HG03039 (cell line): ENCODE measurements around the gene CHST10.

ENCODE experiments used
- ATAC-seq: cut with Tn5 transposase; IDR thresholded peaks from one replicate; pipeline ENCODE4 v1.9.1; 2021; ENCODE audit warnings: mild to moderate bottlenecking, moderate library complexity; ENCODE audit not compliant: unreplicated experiment

Gene CHST10

GRCh38 chr2:100417711-100418124, 250 bp upstream of the CHST10 start:
- ATAC-seq = no peak

- ATAC-seq = no peak
These were observed 1.0 kb downstream of the CHST10 start for GRCh38 chr2:100416397-100416934.

- no peak for ATAC-seq
These were observed 3.9 kb downstream of the CHST10 start for GRCh38 chr2:100413571-100413970.

DNA sequence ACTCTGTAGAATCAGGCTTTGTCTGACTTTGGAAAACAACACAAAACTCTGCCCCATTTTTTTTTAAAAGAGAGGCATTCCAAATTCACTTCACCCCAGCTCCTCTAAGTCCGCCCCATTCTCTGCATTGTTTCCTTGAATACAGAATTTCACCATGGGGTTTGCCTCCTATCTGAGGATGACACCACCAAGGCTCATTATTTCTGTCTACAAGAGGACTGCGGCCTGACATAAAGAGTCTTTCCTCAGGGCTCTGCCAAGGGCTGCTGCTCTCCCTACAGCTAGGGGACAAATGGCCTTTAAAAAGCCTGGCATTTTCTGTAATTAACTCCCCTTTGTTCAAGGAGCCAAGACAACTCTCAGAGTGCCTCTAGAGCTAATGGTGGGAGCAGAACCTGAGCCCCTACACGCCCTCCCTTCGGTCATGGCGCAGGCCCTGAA, 4.6 kb downstream of the CHST10 start:
- ATAC-seq = no peak

DNA sequence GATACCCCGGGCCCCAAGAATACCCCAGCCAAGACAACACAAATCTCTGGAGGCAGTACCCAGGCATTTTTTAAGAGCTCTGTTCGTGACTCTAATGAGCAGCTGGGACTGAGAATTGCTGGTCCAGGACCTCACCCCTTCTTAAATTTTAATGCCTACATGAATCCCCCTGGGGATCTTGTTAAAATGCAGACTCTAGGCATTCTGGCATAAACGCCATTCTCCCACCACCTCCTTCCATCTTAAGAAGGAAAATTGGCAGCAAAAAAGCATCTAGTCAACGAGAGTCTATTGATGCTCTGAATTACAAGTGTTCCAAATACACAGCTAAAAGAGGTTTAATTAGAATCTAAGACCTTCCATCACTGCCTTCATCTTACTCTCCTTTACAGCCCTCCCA, 5.0 kb downstream of the CHST10 start:
- ATAC-seq = no peak

DNA sequence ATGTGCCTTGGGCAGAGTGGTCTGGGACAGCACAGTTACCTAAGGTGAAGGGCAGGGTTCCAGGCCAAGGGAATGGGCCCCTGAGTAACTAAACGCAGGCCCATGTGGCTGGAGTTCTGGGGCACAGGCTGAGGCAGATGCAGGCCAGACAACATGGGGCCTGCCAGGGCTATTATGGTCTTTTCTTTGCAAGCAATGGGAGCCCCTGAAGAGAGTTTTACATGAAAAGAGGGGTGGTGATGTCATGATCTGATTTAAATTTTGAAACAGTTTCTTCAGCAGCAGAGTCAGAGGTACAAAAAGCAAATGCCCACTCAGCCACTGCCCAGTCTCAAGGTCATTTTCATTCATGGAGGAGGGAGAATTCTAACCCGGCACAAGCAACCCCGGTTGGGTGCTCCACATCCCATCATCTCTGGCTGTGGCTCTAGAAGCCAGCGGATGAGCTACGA, 5.6 kb downstream of the CHST10 start:
- no peak for ATAC-seq

DNA sequence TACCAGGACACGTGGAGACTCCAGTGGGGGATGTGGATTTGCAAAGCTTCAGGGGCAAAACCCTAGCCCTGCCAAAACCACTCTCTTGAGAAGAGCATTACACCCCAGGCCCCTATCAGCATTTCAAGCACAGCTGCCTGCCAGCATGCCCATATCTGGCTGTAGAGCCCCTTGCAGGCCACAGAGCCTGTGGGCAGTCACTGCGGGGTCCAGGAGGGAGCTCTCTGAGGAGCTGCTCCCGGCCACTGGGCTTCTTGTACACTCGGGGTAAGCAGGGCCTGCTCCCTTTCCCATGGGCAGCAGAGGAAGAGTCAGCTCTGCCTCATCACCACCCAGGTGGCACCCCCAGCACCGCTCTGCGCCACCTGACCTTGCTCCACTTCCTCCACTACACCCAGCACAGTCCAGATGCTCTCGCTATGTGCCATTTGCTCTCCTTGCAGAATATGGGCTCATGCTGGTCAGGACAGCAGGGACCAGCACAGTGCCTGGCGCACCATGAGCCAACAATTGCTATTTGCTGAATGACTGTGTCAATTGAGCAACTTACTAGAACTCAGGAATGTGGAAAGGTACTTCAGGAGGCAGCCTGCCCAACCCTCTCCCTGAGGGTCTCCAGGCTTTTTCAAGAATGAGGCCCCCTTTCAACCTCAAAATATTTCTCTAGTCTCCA, 7.4 kb downstream of the CHST10 start:
- ATAC-seq = no peak

DNA sequence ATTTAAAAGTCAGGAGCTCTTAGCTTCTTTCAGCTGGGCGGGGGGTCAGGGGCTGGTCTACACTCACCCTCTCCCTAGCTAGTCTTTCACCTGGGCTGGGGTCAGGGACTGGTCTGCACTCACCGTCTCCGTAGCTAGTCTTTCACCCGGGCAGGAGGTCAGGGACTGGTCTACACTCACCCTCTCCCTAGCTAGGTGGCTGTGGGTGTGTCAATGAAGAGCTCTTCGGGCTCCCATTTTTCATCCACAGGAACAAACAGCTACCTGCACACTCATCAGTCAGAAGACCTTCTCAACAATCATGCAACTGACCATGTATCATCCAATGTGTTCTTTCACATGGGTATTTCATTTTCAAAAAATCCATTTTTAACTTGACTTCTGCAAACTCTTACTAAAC, 8.0 kb downstream of the CHST10 start:
- ATAC-seq = no peak

- ATAC-seq = no peak
These were observed 8.5 kb downstream of the CHST10 start for GRCh38 chr2:100408941-100409340.

GRCh38 chr2:100408104-100408503, 9.4 kb downstream of the CHST10 start:
- ATAC-seq = no peak

DNA sequence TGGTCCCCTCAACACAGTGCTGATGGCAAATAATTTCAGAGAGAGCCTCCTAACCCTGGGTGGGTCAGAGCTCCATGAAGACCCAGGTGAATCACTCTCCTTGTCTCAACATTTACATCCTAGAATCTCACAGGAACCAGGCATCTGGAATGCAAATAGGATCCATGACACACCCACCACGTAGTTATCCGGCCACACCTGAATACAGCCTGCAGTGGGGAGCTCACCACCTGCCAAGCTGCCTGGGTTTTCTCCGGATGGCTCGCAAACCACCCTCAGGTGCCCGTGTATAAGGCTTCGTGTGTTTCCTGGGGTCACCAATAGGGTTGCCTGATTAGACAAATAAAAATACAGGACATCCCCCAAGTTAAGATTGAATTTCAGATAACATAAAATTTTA, 9.9 kb downstream of the CHST10 start:
- no peak for ATAC-seq

DNA sequence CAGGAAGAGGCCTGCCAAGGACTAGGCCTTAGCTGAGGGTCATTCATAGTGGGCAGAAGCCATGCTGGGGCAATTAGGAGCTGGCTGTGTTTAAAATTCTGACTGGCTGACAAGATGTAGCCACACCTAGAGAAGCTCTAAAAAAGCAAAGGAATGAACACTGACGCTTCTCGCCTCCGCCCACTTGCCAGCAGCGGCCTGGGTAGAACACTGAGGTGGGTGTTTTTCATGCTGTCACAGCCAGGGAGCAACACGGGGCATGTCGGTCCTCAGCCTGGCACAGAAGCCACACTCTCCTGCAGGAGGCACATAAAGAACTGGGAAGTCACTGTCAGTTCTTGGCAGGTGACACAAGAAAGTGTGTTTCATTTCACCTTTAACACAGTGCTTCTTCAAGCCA, 10.4 kb downstream of the CHST10 start:
- no peak for ATAC-seq

DNA sequence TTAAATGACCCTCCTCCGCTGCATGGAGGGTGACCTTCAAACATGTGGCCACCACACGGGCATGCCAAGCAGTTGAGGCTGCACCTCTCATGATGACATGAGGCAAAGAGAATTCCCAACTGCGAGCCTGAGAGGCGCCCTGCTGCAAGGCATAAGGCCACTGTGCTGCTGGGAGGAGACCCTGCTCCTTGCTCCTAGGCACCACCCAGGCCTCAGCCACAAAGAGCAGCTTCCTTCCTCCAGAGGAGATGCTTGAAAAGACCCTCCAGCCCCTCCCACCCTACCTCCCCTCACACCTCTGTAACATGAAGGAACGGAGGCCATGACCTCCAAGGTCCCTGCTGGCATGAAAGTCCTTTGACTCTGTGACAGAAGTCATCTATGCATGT, 11.4 kb downstream of the CHST10 start:
- ATAC-seq = no peak

GRCh38 chr2:100405403-100406119, 11.9 kb downstream of the CHST10 start:
- ATAC-seq = no peak

DNA sequence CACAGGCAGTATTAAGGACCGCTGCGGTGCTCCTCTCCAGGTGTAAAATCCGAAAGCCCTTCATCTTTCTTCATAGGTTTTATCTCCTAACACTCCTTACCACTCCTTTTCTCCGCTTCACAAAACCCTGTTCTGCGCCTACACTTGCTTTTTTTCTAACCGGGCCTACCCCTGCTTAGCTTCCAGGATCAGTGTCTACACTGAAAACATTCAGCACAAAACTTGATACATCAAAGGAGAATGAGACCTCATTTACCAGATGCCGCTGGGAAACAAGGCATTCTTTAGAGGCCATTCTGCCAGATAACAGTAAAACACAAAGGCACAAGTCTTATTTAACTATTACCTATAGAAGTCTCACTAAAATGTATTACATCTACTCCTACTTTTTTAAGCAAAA, 13.1 kb downstream of the CHST10 start:
- no peak for ATAC-seq

DNA sequence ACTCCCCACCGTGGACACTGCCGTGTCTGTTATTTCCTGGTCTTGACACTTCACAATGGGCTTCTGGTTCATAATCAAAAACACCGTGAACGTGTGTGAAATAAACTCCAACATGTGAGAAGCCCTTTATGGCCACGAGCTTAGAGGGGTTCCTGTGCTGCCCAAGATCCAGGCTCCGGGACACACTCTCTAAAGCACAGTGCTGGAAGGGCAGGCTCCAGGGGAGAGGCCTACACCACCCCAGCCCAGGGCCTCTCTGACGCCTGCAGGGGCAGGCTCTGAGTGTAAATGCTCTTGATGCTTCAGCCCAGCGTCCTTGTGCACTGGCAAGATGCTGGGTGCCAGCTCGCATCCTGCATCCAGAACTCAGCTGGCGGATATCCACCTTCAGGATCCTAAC, 13.7 kb downstream of the CHST10 start:
- no peak for ATAC-seq

- ATAC-seq = no peak
These were observed 16.2 kb downstream of the CHST10 start for GRCh38 chr2:100401268-100401667.

DNA sequence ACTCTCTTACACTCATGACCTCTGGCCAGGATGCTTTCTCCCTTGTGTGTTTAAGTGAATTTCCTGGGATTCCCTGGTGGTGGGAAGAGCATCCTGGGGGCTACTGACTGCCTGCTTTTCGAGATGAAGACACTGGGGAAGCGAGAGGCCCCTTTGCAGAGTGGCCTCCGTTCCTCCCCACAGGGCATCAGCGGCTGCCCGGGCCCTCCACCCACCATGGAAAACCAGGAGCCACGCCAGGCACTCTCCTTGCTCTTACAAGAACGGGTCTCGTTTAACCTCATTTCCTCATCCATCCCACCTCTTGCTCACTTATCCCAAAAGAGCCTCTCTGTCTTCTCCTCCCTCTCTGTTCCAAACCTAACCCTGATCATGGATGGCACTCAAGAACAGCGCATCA, 17.8 kb downstream of the CHST10 start:
- no peak for ATAC-seq

- ATAC-seq = no peak
These were observed 19.5 kb downstream of the CHST10 start for GRCh38 chr2:100397976-100398375.

GRCh38 chr2:100397118-100397860, 20.2 kb downstream of the CHST10 start:
- ATAC-seq = no peak

- ATAC-seq = no peak
These were observed 21.0 kb downstream of the CHST10 start for GRCh38 chr2:100396483-100396882.
